Measurements from ENCODE around the gene IFT88.

The IFT88 gene

DNA sequence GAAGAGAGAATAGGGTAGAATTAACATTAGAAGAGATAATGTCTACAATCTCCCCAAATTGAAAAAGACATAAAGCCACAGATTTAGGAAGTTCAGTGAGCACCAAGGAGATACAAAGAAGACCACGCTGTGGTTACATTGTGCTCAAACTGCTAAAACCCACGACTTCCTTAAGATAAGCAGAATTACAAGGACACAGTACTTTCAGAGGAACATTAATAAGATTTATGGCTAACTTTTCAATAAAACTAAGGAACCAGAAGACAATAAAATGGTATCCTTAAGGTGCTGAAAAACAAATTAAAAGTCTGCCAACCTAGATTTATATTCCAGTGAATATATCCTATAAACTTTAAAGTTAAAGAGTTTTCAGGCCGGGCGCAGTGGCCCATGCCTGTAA, 129.1 kb downstream of the IFT88 start:
- DNase-seq = no peak

DNA sequence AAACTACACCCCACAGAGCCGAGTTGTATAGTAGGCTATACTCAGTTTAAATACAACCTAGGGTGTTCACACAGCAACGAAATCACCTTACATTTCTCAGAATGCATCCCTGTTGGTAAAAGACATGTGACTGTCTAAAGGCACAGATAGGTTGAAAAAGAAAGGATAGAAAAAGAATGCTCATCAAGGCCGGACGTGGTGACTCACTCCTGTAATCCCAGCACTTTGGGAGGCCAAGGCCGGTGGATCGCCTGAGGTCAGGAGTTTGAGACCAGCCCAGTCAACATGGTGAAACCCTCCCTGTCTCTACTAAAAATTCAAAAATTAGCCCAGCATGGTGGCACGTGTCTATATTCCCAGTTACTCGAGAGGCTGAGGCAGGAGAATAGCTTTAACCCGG, 132.8 kb downstream of the IFT88 start:
- DNase-seq = no peak

DNA sequence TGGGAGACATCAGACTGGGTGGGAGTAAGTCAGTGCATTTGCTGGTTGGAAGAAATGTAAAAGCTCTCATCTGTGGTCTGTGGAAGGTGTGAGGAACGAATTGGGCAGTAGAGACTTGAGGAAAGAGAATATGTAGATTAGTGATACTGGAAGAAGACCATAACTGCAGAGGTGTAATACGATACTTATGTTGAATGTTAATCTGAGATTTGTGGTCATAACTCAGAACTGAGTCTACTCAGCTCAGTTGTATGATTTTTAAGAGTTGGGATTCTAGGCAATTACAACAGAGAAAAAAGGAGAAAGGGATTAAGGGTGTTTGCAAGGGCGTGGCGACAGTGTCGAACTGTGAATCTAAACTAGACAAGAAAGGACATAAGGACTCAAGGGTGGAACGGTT, 133.3 kb downstream of the IFT88 start:
- DNase-seq = no peak

DNA sequence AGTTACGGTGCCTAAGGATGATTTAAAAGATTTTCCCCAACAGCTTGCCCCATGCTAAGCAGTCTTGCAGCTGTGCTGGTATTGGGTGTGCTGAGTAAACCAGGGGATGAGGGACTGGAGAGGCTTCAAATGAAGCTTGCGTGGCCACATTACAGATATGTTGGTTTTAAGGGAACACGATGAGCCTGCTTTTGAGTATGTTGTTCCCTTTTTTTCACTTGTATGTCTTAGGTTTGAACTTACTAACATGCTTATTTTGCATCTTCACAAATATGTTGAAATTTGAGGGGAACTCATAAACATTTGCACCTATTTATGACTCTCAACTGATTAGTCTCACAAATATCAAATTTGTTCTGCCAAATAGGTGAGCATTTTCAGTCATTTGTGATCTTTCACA, 134.5 kb downstream of the IFT88 start:
- DNase-seq = no peak

DNA sequence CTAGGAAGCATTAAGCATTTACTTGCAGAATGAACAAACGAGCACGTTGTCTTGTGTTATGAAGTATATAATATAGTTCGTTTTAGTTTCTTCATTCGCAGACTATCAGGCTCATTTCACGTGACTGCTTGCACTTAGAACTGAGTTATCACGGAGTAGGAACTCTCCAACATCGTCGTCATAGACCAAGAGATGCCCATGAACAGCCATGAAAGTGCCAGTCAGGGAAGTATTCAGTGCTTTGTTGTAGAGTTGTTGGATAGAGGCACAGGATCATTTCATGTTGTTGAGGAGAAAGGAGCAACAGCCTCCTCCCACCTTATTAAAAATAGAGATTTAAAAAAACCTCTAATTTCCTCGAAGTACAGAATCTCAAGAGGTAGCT, 135.6 kb downstream of the IFT88 start:
- DNase-seq = no peak

DNA sequence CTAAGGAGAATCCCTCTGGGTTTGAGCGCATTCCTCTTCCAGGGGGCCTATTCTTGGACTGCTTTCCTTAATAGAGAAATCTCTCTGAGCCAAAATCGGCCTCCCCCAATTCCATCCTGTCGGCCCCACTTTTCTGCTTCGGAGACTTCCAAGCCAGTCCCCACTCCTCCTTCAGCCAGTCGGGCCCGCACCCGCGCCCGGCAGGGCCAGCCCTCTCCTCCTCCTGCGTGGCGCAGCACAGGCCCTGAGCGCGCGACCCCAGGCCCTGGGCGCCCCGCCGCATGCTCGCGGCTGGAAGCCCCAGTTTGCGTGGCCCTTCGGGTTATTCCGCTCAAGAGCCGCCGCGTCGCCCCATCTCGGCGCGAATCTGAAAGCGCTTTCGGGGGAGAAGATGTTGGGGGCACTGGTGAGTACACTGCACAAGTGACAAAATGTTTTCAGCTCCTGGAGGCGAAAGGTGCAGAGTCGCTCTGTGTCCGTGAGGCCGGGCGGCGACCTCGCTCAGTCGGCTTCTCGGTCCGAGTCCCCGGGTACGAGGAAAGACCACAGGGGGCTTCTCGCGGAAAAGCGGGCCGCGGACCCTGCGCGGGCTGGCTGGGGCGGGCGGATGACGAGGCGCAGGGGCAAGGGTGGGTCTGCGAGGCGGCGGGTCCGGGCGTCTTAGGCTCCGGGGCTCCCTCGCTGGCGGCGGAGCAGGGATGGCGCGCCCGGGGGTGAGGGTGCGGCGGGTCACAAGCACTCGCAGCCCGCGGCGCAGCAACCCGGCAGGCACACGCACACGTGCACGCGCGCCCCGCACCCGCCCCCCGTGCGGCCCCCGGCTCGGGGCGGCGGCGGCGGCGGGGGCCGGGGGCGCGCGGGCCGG, 136.2 kb downstream of the IFT88 start, which contains the start of gene IL17D:
TSS of gene IL17D (plus strand) at position 785 of the 865 bp plus-strand sequence. CDS start 303 bp downstream, outside the sequence.
- peak; percentile 26 for DNase-seq

DNA sequence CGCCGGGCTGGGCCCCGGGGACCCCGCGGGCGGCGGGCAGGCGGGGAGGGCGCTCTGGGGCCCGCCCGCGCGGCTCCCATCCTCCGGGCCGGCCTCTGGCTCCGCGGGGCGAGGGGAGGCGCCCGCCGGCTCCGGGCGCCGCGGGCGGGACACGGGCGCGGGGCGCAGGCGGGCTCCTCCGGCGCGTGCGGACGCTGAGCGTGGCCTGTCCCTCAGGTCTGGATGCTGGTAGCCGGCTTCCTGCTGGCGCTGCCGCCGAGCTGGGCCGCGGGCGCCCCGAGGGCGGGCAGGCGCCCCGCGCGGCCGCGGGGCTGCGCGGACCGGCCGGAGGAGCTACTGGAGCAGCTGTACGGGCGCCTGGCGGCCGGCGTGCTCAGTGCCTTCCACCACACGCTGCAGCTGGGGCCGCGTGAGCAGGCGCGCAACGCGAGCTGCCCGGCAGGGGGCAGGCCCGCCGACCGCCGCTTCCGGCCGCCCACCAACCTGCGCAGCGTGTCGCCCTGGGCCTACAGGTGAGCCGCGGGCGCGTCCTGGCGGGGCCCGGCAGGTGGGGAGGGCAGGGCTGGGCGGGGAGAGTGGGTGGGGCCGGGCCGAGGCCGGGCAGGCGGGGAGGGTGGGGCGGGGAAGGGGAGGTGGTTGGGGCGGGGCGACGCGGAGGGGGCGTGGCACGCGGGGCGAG, 137.0 kb downstream of the IFT88 start:
- peak; percentile 71 for DNase-seq

DNA sequence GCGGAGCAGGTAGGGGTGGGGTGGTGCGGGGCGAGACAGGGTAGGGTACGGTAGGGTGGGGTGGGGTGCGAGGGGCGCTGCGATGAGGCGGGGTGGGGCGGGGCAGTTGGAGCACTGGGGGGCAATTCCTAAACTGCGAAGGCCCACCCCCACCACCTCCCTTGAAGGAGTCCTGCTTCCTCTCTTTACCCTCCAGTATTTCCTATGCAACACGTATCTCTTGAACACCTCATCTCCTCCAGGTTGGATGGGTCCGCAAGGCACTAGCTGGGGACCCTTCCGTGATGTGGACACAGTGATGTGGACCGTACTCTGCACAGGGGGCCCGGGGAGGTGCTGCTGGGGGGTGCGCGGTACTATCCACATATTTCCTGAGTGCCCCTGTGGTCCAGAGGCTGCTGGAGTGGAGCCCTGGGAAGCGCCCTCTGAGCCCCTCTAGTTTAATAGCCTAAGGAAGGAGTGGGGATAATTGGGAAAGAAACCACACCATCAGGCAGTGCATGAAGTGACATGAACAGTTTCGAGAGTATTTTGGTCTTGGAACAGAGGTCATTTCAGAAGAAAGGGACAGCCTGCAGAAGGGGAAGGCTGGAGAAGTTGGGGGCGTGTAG, 137.6 kb downstream of the IFT88 start:
- DNase-seq = no peak

DNA sequence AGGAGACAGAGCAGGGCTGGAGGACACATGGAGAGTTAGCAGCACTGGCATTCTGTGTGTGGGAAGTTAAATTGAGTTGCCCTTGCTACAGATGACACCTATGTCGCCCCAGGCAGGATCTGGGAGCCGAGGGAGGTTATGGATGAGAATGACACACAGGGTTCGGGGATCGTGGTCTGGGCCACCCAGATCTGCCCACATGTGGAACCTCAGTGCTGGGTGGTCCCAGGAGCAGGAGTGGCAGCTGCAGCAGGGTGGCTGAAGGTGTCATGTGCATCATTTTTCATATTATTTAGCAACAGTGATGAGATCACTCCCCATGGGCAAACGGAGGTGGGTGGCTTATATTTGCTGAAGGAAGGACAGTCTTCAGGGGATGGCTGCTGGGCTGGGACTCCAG, 139.7 kb downstream of the IFT88 start:
- DNase-seq = no peak

DNA sequence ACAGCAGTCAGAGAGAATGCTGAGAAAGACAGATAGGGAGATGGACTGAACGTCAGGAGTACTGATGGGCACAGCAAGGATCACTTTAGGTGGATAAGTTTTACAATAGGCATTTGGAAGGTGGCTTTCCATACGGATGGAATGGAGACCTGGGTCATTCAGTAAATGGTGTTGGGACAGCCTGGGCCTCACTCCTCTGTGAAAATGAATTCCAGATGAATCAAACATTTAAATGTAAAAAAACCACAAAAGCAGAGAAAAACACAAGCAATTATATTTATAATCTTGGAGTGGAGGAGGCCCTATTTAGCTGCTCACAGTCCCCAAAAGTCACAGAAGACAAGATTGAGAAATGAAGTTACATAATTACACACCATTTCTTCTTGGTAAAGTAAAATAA, 141.3 kb downstream of the IFT88 start:
- DNase-seq = no peak

DNA sequence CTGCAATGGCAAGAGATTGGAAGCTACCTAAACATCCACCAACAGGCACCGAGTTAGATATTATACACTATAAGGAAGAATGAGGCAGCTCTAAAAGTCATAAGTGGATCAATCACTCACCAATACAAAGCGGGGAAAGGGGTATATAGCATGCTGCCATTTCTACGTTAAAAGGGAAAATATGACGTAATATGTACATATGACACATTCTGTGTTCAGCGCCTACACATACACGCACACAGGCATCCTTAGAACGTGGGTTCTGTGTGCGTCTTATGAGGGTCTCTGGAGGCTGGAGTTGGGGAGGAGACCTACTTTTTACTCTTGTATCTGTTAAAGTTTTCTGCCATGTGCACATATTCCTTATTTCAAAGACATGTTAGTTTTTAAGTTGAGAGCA, 142.4 kb downstream of the IFT88 start:
- DNase-seq = no peak

DNA sequence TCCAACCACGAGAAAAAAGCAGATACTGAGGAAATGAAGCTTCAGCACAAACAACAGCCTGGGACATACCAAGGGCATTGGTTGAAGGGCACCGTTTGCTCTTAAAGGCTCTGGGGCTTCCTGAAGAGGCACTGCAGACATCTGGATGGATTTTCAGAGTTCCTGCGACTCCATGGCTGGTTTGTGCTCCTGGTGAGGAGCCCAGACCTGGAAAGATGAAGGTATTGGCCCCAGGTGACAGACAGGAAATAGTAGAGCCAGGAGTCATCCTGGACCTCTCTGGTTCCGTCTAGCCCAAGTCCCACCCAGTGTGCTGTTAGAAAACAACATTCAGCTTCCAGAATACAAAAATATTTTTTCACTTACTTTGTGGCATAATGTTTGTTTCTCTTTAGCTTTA, 142.8 kb downstream of the IFT88 start:
- DNase-seq = no peak

DNA sequence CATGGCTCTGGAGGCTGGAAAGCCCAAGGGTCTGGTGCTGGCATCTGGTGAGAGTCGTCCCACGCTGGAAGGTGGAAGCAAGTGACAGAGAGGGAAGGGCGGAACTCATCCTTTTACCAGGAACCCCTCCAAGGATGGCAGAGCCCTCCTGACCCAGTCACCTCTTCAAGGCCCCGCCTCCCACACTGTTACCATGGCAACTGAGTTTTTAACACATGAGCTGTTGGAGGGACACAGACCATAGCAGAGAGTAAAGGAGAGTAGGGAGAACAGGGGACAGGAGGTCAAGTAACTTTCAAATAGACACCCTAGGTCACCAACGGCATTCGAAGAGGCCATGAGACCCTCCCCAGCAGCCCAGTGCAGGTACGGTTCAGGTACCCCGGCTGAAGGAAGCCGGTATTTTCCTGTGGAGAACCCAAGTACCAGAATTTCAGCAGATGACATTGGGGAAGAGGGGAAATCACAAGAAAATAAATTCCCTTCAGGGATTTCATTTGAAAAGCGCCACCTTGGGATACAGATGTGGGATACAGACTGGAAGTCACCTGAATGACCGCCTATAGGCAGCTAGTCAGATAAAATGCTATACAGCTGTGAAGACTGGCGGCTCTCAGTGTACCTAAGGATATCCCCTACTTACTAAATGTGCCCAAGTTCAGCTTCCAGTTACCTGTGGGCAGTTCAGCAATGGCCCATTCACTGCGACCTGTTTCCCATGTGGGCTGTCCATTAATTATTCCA, 144.5 kb downstream of the IFT88 start:
- DNase-seq = no peak

DNA sequence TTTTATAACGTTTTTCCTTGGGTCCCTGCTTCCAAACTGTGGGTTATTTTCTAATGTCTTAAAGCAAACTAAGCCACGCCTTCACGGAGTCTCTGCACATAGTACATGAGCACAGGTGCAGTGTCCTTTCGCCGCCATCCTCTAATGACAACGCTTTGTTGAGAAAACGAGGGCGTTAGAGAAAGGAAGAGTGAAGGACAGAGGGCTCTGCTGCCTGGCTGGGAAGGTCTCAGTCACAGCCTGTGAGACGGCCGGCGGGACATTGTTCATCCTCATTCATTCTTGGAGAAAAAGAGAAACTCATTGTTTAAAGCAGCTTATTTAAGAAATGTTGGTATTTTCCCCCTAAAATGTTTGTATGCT, 146.0 kb downstream of the IFT88 start:
- DNase-seq = no peak

DNA sequence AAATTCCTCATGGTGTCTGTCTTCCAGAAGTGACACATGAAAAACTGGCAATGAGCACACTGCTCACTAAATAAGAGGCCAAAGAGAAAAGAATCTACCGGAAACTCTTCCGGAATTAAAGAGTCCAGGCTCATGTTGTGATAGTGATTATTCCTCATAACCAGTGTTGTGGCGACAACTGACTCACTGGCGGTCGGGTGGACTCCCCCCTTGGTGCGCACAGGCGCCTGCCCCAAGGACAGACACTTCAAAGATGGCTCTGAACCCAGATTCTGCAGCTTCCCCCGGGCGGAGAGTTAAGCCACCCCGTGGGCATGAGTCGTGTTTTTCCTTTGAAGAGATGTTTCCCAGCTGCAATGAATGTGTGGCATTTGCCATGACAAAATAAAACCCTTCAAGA, 146.8 kb downstream of the IFT88 start:
- no peak for DNase-seq

DNA sequence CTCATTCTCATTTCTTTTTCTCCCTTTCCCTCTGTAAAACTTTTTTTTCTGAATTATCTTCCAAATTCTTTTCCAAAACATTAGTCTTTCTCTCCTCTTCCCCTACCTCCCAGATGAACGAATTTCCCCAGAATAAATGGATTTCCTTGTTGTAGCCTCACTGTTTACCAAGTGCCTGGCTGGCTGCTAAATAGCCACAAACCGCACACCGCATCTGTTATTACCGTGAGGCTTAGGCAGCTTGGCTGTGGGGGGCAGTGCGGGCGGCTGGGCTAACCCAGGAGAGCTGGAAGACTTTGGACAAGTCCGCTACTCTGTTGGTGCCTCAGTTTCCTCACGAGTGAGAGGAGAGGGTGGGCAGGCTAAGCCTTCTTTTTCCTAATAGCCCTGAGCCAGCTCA, 147.2 kb downstream of the IFT88 start:
- no peak for DNase-seq

DNA sequence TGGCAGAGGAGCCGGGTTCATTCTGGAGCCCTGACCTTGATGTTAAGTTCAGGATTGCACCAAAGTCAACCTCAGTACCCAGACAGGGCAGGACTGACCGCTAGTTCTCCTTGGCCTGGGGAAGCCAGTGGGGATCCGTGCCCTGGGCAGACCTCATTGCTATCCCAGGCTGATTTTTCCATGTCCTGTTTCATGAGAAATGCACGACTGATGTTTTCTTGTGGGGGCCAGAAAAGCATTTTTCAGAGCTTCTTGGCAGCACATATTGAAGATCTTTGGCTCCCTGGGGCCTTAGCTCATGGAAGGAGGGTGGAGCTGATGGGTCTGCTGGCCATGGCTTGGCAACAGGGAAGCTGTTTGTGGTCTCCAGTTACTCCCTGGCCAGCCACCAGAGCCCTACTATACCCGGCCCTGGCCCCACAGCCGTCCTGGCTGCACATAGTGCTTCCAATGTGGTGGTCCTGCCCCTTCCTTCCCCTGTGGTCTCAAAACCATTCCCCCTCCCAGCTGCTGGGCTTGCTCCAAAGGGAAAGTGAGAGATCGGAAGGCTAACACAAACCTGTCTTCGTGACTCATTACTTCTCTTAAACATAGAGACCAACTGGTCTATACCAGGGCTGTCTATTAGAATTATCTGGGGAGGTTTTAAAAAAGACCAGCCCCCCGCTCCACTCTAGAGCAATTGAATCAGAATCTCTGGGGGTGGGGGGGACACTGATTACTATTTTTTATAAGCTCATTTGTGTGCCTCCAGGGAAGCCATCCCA, 147.8 kb downstream of the IFT88 start:
- no peak for DNase-seq

DNA sequence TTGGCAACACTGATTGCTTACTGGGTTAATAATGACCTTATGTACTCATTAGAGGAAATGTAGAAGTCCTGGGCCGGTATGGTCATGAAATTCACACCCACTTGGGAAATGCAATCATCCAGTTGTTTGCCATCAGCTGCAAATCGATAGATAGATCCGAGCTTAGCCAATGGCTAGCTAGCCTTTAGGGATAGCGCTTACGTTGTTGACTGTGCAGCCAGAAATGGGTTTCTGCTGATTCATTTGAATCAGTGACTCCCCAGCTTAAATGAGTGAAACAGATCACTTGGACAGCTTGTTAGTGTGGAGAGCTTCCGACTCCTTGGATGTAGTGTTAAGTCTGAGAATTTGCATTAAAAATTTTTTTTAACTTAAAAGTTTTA, 148.4 kb downstream of the IFT88 start:
- DNase-seq = no peak

DNA sequence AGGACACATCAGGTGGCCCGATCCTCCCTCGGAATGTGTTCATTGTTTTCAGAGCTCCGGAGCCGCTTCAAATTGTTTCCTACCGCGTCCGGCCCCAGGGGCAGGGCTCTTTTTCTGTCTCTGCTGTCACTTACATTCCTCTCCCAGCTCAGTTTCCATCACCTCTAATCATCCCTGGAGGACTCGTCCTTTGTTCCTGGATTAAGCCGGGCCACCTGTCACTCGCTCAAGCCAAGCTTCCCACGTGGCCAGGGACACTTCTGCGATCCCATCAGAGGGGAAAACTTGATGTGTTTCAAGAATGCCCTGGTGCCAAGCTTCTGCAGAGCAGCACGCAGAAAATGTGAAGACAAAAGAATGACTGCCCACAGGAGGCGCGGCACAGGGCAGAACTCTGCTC, 150.0 kb downstream of the IFT88 start:
- no peak for DNase-seq

DNA sequence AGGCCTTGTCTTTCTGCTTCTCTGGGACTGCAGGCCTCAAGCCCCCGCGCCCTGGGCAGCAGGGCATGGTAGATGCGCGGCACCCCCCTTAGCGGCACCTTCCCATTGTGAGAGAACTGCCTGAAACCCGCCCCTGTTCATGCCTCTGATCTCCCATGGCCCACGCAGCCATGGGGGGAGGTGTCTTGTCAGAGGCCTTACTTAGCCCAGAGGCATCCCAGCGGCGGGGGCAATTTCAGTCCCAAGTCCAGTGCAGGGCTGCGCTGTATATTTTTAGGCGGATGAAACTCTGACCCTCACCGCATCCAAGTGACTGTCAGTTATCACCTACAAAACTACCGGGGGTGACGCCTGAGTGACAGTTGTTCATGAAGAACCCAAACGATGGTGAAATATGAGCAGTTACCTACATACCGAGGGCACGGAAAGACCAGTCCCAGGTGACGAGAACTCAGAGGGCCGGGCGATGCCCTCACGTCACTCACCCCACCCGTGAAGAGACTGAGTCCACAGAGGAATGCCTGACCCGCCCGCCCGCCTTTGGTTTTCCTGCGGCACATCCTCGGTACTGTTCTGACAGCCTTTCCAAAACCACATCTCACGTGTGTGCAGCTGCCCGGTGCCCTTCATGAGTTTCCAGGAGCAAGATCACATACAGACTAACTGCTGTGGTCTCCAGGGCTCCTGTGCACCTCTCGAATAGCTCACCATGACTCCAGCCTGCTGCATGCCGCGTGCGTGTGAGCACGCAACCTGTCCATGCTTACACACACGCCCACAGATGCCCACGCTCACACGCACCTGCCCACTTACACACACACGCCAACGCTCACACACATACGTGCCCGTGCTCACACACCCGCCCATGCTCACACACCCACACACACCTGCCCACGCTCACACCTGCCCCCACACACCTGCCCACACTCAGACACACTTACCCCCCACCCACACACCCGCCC, 150.9 kb downstream of the IFT88 start:
- no peak for DNase-seq

DNA sequence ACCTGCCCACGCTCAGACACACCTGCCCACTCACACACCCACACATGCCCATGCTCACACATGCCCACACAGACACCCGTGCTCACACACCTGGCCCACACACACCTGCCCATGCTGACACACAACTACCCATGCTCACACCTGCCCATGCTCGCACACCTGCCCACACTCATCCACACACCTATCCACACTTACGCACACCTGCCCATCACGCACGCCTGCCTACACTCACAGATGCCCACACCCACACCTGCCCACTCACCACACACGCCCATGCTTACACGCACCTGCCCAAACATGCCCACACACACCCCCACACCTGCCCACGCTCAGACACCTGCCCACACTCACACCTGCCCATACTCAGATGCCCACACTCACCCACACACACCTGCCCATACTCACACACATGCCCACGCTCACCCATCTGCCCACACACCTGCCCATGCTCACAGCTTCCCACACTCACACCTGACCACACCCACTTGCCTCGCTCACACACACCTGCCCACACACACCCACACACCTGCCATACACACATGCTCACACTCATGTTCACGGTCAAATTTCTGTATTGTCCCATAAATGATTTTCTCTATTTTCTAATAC, 152.1 kb downstream of the IFT88 start:
- no peak for DNase-seq

Measured in stimulated activated CD4-positive, alpha-beta T cell treated with anti-CD3 and anti-CD28 coated beads, Interleukin-4, amount 100 ng/mL, for 24 hours (primary cell).